Endothelial cell of umbilical vein (primary cell): ENCODE data around the gene MOGAT1. TPM values are rescaled to one million over a fixed set of nuclear protein-coding genes. Genes with fewer than 3 reads are reported as not detected.

Experiments used
- BruUV-seq: library from RNA; stranded (reverse); fragments of 400-500 nt; replicated peaks from 2 replicates; lab custom pipeline; 2021; lab: Mats Ljungman, UMichigan
- CTCF ChIA-PET: fragments of 300-600, 350-600 bp; sonication (Branson Sonifier 250); formaldehyde crosslinking; loops from one replicate; lab custom pipeline; 2021; ENCODE audit warnings: antibody characterized with exemption, inconsistent platforms; lab: Charles Lee
- POLR2A ChIA-PET: fragments of 300-600, 350-600 bp; sonication (Branson Sonifier 250); formaldehyde crosslinking; loops from one replicate; lab custom pipeline; 2021; ENCODE audit warnings: antibody characterized with exemption, inconsistent platforms; lab: Charles Lee
- DNase-seq: peaks from one replicate; pipeline ENCODE4 v3.0.0-alpha.2; 2011; ENCODE audit warnings: low read depth, low spot score
- FAIRE-seq: peaks from 2 replicates; lab custom pipeline; 2011; peaks lifted over from hg19 to GRCh38; lab: Jason Lieb, UNC
- H2AFZ ChIP-seq: 2 replicates; pipeline ENCODE4 v1.6.0; 2012; ENCODE audit warnings: low read depth, low read length, control low read depth, inconsistent platforms
- H3K27ac ChIP-seq: 2 replicates; pipeline ENCODE4 v1.5.1; 2011; ENCODE audit warnings: low read depth, mild to moderate bottlenecking, control low read depth, low read length, moderate library complexity; ENCODE audit not compliant: insufficient read depth
- H3K27me3 ChIP-seq, 2 experiments: 2 replicates each; pipeline versions ENCODE4 v1.6.0 to v1.6.1; 2011; ENCODE audit warnings: low read length in 2 of 2, mixed read lengths in 1 of 2; ENCODE audit not compliant: control insufficient read depth in 2 of 2, insufficient read depth in 2 of 2
- H3K36me3 ChIP-seq, 2 experiments: 2 replicates in 1 of 2; 3 replicates in 1 of 2; pipeline ENCODE4 v1.5.1; 2011; ENCODE audit warnings: low read length in 2 of 2, mild to moderate bottlenecking in 1 of 2, moderate library complexity in 1 of 2; ENCODE audit not compliant: control insufficient read depth in 2 of 2, insufficient read depth in 2 of 2; ENCODE audit errors: extremely low read depth in 1 of 2
- H3K4me1 ChIP-seq: 3 replicates; pipeline ENCODE4 v1.5.1; 2011; ENCODE audit warnings: mild to moderate bottlenecking, low read length; ENCODE audit not compliant: control insufficient read depth, insufficient read depth; ENCODE audit errors: extremely low read depth
- H3K4me2 ChIP-seq: 2 replicates; pipeline ENCODE4 v1.6.1; 2011; ENCODE audit warnings: low read length, control low read depth, mixed read lengths; ENCODE audit not compliant: insufficient read depth
- H3K4me3 ChIP-seq, 3 experiments: fragments of 200-600 bp in 1 of 3; sonication (generic), shearing (Covaris generic) in 1 of 3; replicated peaks in 1 of 3; 2 replicates each; pipeline ENCODE4 v1.5.1; 2011 to 2016; ENCODE audit warnings: control low read depth in 3 of 3, low read length in 3 of 3, mild to moderate bottlenecking in 2 of 3, inconsistent platforms in 1 of 3, low read depth in 1 of 3, moderate library complexity in 1 of 3; ENCODE audit not compliant: insufficient read depth in 1 of 3
- H3K79me2 ChIP-seq: 2 replicates; pipeline ENCODE4 v1.6.0; 2012; ENCODE audit warnings: low read length, inconsistent platforms; ENCODE audit not compliant: control insufficient read depth, insufficient read depth
- H3K9ac ChIP-seq: replicated peaks from 2 replicates; pipeline ENCODE3; 2011; ENCODE audit warnings: low read length, control low read depth; ENCODE audit not compliant: insufficient read depth; ENCODE audit errors: extremely low read depth
- H3K9me1 ChIP-seq: replicated peaks from 3 replicates; pipeline ENCODE4 v1.6.0; 2011; ENCODE audit warnings: mild to moderate bottlenecking, low read length; ENCODE audit not compliant: control insufficient read depth, insufficient read depth; ENCODE audit errors: extremely low read depth
- H3K9me3 ChIP-seq: replicated peaks from 2 replicates; pipeline ENCODE4 v1.5.1; 2012; ENCODE audit warnings: low read length, inconsistent platforms; ENCODE audit not compliant: control insufficient read depth, insufficient read depth
- H4K20me1 ChIP-seq: replicated peaks from 2 replicates; pipeline ENCODE3; 2011; ENCODE audit warnings: mild to moderate bottlenecking, low read length; ENCODE audit not compliant: control insufficient read depth, insufficient read depth; ENCODE audit errors: extremely low read depth
- CTCF ChIP-seq, 2 donors: IDR thresholded peaks; 1 replicate in 1 of 2; 2 replicates in 1 of 2; pipeline ENCODE4 v1.5.1; 2011; ENCODE audit warnings: low read length in 2 of 2, mild to moderate bottlenecking in 2 of 2, moderate library complexity in 2 of 2, control low read depth in 1 of 2, inconsistent platforms in 1 of 2, low read depth in 1 of 2; ENCODE audit not compliant: insufficient read depth in 1 of 2; ENCODE audit errors: extremely low read depth in 1 of 2
- EZH2 ChIP-seq: IDR thresholded peaks from 2 replicates; pipeline ENCODE4 v1.6.1; 2012; ENCODE audit warnings: borderline replicate concordance, low read depth, mild to moderate bottlenecking, moderate library complexity, low read length, inconsistent platforms; ENCODE audit not compliant: severe bottlenecking
- FOS ChIP-seq: IDR thresholded peaks from 2 replicates; pipeline ENCODE4 v1.6.1; 2011; ENCODE audit warnings: mild to moderate bottlenecking, low read length, moderate library complexity, borderline replicate concordance; ENCODE audit not compliant: insufficient read depth
- GATA2 ChIP-seq: IDR thresholded peaks from 2 replicates; pipeline ENCODE4 v1.7.0; 2011; ENCODE audit warnings: low read depth, mild to moderate bottlenecking, moderate library complexity, mixed read lengths, low read length; ENCODE audit not compliant: insufficient read length, insufficient read depth
- JUN ChIP-seq: IDR thresholded peaks from 2 replicates; pipeline ENCODE4 v1.6.1; 2011; ENCODE audit warnings: borderline replicate concordance, low read depth; ENCODE audit not compliant: insufficient read length, insufficient read depth
- MAX ChIP-seq: IDR thresholded peaks from 2 replicates; pipeline ENCODE4 v1.6.1; 2011; ENCODE audit not compliant: insufficient read depth, insufficient read length
- MYC ChIP-seq: IDR thresholded peaks from one replicate; pipeline ENCODE4 v1.6.1; 2011; ENCODE audit warnings: mild to moderate bottlenecking, low read depth, low read length
- POLR2A ChIP-seq: IDR thresholded peaks from 2 replicates; pipeline ENCODE4 v1.6.1; 2012; ENCODE audit warnings: low read depth, mild to moderate bottlenecking, control low read depth, low read length
- POLR2AphosphoS5 ChIP-seq: IDR thresholded peaks from 2 replicates; pipeline ENCODE4 v1.6.1; 2012; ENCODE audit warnings: low read depth, mild to moderate bottlenecking, control low read depth, low read length, moderate library complexity; ENCODE audit not compliant: insufficient read depth
- dilution Hi-C: fragments of 300-500 bp; cut with MboI; formaldehyde crosslinking; loops from one replicate; pipeline ENCODE4 v1.15.0; 2019; ENCODE audit warnings: low sequenced_read_pairs; ENCODE audit not compliant: extremely low pct_ligation_motif_present
- intact Hi-C: fragments of 100-400 bp; cut with micrococcal nuclease; formaldehyde crosslinking; loops from one replicate; pipeline ENCODE4 v1.10.0; 2022
- polyA plus RNA-seq, 4 experiments: library from polyadenylated mRNA; depleted of rRNA in 3 of 4; stranded (reverse) in 3 of 4; unstranded in 1 of 4; fragments of >200 nt; gene quantifications; 2 replicates each; pipeline versions ENCODE4 v1.2.1 to v1.2.3, GENCODE V29; 2011 to 2012; ENCODE audit warnings: missing spikeins in 1 of 4
- total RNA-seq: library from RNA; stranded (reverse); gene quantifications from 2 replicates; pipeline ENCODE4 v1.2.3, GENCODE V29; 2021

The MOGAT1 gene
- total and polyA plus RNA-seq, 2 donors (not counting 3 experiments of a cell fraction or from before 2014, with no cell fraction given) = not detected

GRCh38 chr2:222646008-222646407, 25.4 kb upstream of the MOGAT1 start:
- DNase-seq = no peak
- Histone ChIP-seq H3K4me3 (no peak overlapping the region), H3K9me1 (no peaks in the 10 kb centered on the region), H3K4me1 (no peaks in the 10 kb centered on the region), H3K36me3 (peaks cover 0 to 3% of the 10 kb centered on the region in 2 experiments), H3K79me2 (peaks cover 42% of the 10 kb centered on the region), H3K27ac (no peak overlapping the region), H4K20me1 (no peaks in the 10 kb centered on the region), H3K9me3 (no peaks in the 10 kb centered on the region), H2AFZ (no peak overlapping the region), H3K9ac (no peak overlapping the region), H3K27me3 (no peaks in the 10 kb centered on the region), H3K4me2 (no peak overlapping the region)
- ChIA-PET CTCF (no interaction called here), POLR2A (no interaction called here)
- dilution Hi-C loops (no loop called here), intact Hi-C loops (no loop called here)
- no peak for TF ChIP-seq GATA2
- no peak for TF ChIP-seq MAX
- no peak for TF ChIP-seq MYC
- TF ChIP-seq EZH2 = no peak
- TF ChIP-seq FOS = no peak
- TF ChIP-seq JUN = no peak
- no peak for TF ChIP-seq POLR2AphosphoS5
- TF ChIP-seq CTCF (IDR thresholded peaks at IDR 0.05; ENCODE audit: extremely low read depth in 1 of 2, insufficient read depth in 1 of 2, low read depth in 1 of 2, low read length in 2 of 2) = no peak
- no peak for TF ChIP-seq POLR2A
- no TSS peak for BruUV-seq
- FAIRE-seq = no peak
